HG03135 (cell line): ENCODE measurements around the gene CD163.
"Not testable (repeated sequence)": the region's sequence is repeated elsewhere in the genome, so short reads cannot be mapped to it uniquely, and the experiment has no call there.

ENCODE experiments used
- ATAC-seq: cut with Tn5 transposase; IDR thresholded peaks from one replicate; pipeline ENCODE4 v1.9.1; 2021; ENCODE audit warnings: mild to moderate bottlenecking, moderate library complexity; ENCODE audit not compliant: unreplicated experiment

CD163 gene

DNA sequence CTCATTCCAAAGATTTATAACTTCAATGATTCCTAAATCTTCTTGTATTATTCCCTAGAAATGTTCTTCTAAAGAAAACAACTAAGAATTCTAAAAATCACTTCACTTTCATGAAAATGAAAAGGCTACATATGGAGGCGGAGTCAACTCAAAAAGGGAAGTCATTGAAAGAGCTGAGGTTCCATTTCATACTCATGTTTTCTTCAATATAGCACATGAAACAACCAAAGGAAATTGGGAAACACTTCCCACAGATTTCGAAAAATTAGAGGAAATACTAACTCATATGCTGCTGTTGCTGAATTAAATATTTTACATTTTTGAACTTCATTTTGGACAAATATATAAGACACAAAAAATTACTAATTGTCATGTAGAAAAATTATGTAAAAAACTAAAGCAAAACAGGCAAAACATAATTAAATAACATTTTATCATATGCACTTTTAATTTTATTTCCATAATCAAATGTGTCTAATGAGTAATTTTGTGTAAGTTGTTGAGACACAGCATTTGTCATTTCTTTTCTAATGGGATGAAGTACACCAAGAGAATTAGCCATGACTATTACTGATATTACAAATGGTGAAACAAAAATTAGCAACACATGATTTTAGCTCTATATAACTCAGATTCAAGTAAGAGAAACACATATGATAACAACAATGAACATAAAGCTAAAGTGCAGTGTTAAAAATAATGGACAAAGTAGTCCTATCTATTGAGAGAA is at the start of gene CD163:
TSS of gene CD163 (minus strand) at position 92 of the 730 bp plus-strand sequence. CDS start at position 5, 87 bp downstream.
- ATAC-seq = no peak

- ATAC-seq = no peak
Observed at GRCh38 chr12:7542813-7543212, 39.2 kb upstream of the CD163 start.

DNA sequence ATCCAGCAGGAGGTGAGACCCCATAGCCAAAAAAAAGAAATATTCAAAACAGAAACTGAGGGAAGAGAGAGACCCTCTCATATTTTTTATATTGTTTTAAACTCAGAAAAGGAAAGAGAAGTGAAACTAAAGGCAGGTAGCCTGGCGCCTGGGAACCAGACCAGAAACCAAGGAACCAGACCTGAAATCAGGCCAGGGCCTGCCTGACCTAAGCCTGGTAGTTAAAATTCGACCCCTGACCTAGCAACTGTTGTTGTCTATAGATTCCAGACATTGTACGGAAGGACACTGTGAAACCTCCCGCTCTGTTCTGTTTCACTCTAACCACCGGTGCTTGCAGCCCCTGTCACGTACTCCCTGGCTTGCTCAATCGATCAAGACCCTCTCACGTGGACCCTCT is 38.5 kb upstream of the CD163 start:
- ATAC-seq = no peak

DNA sequence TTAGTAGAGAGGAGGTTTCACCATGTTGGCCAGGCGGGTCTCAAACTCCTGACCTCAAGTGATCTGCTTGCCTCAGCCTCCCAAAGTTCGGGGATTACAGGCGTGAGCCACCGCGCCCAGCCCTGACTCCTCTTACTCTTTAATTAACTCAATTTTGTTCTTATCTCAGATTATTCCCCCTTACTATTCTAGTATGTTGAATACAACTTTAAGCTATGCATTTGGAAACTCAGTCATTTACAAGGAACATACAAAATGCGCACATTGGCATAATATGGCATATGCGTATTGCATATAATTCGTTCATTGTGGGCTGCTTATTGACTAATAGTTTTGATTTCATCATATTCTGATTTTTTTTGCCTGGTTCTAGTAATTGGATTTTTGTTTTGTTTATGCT is 10.8 kb upstream of the CD163 start:
- ATAC-seq = no peak

DNA sequence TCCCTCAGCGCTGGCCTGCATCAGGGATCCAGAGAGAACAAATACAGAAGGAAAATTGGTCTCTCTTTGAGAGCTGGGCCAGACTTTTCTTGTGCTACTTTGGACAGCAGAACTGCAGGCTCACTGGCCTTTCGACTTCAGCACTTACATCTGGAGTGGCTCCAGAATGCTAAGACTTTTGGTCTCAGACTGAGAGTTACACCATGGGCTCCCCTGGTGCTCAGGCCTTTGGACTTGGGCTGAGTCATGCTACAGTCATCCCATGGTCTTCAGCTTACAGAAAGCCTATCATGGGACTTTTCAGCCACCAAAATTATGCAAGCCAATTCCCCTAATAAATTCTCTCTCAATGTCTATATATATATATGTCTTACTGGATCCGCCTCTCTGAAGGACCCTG is 9.0 kb upstream of the CD163 start:
- ATAC-seq = no peak

GRCh38 chr12:7509793-7510470 is 6.4 kb upstream of the CD163 start:
- ATAC-seq = not testable (repeated sequence)

DNA sequence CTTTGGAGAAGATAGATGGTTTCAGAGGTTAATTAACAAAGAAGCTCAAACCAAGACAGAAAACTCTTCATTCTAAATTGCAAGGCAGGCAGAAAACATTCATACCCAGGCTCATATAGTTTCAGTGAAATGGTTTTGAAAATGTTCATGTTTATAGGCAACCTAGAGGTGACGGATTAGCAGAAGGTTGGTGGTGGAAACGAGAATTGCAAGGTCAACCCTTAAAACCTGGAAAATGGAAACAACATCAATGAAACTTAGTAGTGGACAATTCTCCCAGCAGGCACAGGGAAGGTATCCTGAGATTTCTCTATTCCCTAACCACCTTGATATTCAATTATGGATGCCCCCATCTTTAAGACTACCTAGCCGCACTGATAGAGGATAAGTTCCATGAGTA is 965 bp downstream of the CD163 start:
- ATAC-seq = no peak

- ATAC-seq = no peak
Observed at GRCh38 chr12:7501031-7501588, 2.5 kb downstream of the CD163 start.

DNA sequence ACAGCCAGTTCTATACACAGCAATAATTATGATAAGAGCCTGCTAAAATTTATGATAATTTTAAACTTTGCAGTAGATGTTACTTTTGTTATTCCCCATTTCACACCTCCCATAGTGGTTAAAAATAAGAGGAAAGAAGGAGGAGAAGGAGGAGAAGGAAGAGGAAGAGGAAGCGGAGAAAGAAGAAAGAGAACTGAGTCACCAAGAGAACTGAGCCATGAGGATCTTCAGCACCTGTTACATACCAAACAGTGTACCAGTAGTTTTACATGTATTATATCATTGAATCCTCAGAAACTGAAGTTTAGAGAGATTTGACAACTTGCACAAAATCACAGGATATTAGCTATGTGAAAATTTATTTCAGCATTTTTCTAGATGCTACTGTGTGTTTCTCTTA is 3.9 kb downstream of the CD163 start:
- no peak for ATAC-seq

- ATAC-seq = no peak
Observed at GRCh38 chr12:7498809-7499208, 4.8 kb downstream of the CD163 start.

- ATAC-seq = no peak
Observed at GRCh38 chr12:7497661-7498060, 5.9 kb downstream of the CD163 start.

GRCh38 chr12:7496451-7496850 is 7.1 kb downstream of the CD163 start:
- no peak for ATAC-seq

DNA sequence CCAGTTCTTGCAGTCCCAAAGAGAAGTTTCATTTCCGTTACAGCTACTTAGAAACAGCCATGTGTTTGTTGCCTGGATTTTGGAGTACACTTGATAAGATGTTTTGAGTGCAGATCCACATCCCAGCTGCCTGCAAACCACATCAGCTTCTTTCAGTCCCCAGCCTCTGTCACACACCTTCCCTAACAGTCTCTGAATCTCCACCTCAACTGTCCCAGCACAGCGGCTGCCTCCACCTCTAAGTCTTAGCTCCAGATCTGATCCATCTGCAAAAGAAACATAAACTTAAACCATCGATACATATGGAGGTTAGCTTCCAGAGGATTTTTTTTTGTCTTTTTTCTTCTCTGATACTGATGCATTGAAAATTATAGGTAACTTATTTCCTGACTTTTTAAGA is 8.4 kb downstream of the CD163 start:
- ATAC-seq = no peak

DNA sequence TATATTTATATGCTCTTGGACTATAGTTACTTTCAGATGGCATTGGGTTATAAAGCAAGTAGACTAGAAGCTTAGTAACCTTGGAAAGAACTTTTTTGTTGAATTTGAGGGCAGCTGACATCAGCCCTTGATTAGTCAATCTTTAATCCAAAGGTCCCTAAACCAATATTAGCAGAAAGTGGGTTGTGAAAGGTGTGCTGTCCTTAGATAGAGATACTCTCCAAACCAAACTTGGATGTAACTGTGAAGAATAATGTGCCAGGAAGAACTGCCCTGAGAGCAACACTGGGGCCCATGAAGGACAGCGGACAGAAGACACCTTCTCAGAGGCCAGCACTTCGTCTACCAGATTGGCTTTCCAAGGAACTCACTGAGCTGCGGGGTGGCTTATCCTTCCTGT is 10.6 kb downstream of the CD163 start:
- ATAC-seq = no peak

GRCh38 chr12:7486512-7486911 is 17.1 kb downstream of the CD163 start:
- ATAC-seq = no peak

GRCh38 chr12:7485095-7485494 is 18.5 kb downstream of the CD163 start:
- ATAC-seq = no peak

DNA sequence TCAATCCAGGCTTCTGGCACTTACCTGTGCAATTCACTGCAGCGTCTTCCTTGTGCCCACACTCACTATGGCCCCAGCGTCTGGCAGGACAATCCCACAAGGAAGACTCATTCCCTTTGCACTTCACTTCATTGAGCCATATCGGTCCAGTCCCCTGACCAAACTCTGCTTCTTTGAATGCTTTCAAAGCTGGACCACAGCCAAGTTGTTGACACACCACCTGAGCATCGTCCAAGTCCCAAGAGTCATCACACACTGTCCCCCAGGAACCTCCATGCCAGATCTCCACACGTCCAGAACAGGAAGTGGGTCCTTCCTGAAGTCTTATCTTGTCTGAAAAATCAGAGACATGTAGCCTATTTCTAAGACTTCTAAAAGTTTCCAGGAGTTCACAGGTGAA is 20.2 kb downstream of the CD163 start:
- no peak for ATAC-seq

DNA sequence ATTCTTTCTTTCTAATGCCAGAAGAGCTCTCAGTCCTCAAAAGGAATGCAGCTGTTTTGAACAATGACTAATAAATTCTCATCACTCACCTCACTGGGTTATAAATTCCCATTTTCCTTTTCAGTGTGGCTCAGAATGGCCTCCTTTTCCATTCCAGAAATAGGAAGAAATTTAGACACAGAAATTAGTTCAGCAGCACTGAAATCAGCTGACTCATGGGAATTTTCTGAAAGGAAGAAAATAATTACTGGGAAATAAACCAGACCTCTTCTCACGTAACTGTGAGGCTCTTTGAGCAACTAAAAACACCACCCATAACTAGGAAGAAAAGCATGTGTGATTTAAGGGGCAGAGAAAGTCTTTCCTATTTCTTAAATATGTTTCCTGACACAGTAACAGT is 23.8 kb downstream of the CD163 start:
- ATAC-seq = no peak

DNA sequence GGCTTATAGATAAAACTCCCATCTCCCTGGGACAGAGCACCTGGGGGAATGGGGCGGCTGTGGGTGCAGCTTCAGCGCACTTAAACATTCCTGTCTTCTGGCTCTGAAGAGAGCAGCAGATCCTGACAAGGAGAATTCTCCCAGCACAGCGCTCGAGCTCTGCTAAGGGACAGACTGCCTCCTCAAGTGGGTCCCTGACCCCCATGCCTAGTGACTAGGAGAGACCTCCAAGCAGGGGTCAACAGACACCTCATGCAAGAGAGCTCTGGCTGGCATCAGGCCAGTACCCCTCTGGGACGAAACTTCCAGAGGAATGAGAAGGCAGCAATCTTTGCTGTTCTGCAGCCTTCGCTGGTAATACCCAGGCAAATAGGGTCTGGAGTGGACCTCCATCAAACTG is 31.5 kb downstream of the CD163 start:
- ATAC-seq = no peak

DNA sequence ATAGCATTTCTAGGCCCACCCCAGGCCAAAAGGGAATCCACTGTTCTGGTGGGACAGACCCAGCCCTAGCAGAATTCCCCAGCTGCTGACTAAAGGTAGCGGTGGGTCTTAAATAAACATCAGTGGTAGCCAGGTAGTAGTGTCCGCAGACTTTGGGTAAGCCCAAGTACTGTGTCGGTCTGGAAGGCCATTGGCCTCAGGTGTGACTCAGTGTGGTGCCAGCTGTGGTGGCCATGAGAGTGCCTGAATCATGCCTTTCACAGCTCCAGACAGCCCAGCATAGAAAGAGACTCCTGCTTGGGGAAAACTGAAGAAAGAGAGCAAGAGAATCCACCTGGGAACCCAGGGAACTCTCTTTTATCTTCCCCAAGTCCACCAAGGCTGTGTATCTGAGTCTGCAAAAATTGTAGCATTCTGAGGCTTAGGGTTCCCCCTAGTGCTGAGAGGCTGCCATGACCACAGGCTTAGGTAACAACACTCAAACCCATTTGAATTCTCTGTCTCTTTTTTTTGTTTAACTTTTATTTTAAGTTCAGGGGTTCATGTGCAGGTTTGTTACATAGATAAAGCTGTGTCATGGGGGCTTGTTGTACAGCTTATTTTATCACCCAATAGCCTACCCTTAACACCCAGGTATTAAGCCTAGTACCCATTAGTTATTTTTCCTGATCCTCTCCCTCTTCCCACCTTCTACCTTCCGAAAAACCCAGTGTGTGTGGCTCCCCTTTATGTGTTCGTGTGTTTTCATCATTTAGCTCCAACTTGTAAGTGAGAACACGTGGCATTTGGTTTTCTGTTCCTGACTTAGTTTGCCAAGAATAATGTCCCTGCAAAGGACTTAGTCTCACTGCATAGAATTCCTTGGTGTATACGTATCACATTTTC is 43.0 kb downstream of the CD163 start:
- ATAC-seq = no peak

GRCh38 chr12:7459973-7460372 is 43.6 kb downstream of the CD163 start:
- no peak for ATAC-seq
